Stimulated activated CD4-positive, alpha-beta T cell treated with anti-CD3 and anti-CD28 coated beads, Interleukin-4, amount 100 ng/mL, for 48 hours (primary cell): Measurements from ENCODE around the gene TRERF1.
"Not testable (repeated sequence)": the region's sequence is repeated elsewhere in the genome, so short reads cannot be mapped to it uniquely, and the experiment has no call there.

Experiments used
- DNase-seq, 2 donors: peaks; one replicate each; pipeline ENCODE4 v3.0.0-alpha.2; 2020; ENCODE audit warnings: low read depth in 2 of 2

Gene TRERF1

DNA sequence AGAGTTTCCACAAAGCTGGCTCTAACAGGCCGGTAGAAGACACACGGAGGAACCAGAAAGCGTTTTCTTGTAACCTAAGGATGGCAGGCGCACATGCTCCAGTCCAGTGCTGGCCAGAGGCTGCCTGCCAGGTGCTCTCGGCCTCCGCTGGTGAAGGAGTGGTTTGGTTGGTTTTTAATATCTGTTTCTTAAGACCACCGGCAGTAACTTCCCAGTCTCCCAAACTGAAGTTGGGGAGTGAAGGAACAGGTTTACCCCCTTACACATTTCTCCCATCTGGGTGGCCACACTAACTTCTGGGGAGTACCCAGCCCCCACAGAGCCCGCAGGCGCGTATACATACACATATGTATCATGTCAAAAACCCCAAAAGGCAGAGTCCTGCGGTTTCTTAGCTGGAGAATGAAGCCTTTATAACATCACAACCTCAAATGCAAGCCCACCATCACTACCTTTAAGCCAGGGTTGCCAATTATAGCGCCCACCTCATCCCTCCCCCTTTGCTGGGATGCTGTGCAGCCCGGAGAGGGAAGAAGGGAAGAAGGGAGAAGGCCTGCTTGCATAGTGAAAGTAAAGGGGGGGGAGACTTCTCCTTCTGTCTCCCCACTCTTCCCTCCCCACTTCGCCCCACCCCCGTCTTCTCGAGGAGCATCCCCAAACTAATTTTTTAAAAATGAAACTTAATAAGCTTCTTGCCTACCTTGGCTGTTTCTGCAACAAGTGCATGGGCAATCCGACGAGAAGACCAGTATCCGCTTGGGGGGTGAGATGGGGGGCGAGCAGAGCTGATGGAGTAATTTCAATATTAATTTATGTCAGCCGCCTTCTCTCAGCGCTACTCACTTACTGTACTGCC is 1.0 kb downstream of the TRERF1 start:
- DNase-seq: peak in 1 of 2 donors; percentile 18

DNA sequence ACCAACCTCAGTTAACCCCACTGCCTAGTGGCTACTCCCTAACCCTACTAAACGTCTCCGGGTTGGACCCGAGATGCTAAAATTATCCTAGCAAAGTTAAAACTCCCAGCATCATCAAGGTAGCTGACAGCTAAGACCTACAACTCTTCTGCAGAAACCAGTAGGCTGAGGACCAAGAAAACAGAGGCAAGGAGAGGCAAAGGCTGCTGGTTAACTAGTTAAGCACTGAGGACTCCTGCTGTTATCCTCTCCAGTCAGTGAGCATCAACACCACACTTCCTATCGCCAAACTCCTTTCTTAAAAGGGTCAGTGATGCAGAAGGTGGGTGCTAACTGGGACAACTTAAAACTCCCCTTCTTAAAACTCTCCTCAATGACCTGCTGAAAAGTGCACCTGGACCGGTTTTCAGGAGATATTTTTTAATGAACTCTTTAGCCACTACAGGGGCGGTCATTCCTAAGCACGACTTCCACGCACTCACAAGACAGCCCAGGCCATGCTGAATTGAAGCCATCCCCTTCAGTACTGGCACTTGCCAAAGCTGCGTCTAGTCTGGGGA is 1.7 kb downstream of the TRERF1 start:
- no peak for DNase-seq

DNA sequence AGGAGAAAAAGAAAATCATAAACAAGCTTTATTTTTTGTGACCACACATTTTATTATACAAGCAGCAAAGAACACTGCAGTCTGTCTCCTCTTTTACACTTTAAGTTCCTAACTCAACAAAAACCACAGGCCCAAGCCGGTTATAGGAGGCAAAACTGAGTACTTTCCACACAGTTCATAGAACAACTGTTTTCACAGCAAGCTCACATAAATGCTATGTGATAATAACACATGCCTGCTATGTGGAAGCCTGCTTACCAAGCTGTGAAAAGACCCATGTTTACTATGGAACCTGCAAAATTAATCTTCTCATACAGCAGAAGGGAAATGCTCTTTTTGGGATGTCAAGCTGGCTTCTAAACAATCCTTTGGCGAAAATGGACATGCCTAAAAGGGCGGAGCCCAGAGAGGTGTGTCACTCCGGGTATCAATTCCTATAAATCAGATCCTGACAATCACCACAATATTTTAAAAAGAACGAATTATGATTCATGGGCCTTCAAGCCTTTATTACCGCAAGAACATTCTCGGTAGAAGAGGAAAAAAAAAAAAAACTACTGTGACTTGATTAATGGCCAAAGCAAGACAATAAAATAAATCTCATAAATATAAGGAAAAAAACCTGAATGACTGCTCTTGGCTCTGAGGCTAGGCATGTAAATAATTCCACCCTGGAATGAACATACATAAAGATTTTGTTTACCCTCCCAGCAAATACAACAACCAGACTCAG is 2.6 kb downstream of the TRERF1 start:
- DNase-seq: no peak

DNA sequence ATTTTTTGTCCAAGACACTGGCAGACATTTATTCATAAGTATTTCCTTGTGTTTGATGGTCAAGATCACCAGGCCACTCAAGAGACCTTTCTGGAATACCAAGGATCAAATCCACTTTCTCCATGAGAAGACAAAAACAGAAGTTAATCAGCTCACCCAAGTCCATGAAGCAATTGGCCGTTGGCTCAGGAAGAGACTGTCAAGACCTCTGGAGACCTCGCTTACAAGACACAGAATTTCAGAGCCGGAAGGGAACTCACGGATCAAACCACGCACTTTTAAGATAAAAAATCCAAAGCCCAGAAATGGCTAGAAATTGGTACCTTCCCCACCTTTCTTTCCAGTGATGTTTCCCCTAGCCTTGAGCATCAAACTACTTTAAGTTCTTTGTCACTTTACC is 3.3 kb downstream of the TRERF1 start:
- DNase-seq: no peak

DNA sequence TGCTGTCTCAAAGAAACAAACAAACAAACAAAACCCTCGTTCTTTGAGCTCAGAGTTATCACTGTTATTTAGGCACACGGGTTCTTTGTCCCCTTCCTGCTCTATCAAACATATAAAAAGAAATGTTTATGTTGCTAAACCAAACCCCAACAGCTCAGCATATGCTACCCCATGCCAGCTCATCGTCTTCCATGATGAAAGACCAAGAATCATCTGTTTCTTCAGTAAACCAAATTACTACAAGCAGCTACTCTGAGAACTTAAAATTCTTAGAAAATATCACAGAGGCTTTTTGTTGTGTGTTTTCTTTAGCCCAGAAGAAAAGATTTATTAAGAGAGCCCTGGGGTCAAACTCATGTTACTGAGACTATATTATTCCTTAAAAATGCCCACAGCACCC is 4.7 kb downstream of the TRERF1 start:
- no peak for DNase-seq

DNA sequence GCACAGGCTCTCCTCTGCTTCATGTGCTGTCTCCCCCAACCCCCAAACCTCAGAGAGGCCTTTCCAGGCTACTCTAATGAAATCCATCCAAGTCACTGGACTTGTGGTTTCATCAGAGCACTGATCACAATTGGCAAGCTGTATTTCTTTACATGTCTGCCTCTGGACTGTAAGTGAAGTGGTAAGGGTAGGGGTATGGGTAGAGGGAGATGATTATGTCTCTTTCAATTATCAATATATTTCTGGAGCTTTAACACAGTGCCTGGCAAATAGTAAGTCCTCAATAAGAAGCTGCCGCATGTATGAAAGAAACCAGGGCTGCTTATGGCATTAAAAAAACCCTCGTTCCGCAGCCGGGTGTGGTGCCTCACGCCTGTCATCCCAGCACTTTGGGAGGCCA is 5.4 kb downstream of the TRERF1 start:
- DNase-seq: no peak

DNA sequence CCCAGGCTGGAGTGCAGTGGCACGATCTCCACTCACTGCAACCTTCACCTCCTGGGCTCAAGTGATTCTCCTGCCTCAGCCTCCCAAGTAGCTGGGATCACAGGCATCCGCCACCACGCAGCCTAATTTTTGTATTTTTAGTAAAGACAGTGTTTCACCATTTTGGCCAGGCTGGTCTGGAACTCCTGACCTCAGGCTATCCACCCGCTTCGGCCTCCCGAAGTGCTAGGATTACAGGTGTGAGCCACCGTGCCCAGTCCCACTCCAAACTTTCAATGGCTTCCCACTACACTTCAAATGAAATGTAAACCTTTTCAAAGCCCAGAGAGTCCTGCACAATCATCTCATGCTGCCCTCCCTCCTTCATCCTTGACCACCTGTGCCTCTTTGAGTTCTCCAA is 5.8 kb downstream of the TRERF1 start:
- DNase-seq: not testable (repeated sequence)

DNA sequence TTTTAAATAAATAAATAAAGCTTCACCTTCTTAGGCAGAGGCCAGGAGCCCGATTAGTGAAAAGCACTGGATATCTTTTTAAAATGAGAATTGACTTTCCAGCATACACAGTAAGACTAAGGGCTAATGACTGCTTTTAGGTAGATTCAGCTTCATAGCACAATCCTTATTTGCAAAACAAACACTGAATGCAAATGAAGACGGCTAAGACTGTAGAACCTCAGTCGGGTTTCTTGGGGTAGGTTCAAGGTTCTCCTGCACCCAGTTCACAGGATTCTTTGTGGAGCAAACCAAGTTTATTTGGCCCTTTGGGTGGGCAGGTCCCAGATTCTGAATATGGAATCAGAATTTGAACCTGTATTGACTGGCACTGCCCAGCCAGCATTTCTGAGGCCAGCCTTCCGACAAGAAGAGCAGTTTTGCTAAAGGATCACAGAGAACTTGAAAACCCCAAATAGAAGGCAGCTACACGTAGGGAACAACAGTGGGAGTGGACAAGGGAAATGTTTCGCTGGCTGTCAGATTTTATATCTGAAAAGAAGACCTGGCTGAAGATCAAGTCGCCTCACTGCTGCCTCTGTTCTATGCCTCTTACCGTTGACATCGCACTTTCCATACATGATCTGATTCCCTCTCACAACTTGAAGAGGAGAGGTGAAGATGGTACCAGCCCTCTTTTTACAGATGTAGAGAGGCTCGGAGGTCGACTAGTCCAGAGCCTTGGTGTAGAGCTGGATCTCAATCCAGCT is 8.2 kb downstream of the TRERF1 start:
- DNase-seq: no peak

DNA sequence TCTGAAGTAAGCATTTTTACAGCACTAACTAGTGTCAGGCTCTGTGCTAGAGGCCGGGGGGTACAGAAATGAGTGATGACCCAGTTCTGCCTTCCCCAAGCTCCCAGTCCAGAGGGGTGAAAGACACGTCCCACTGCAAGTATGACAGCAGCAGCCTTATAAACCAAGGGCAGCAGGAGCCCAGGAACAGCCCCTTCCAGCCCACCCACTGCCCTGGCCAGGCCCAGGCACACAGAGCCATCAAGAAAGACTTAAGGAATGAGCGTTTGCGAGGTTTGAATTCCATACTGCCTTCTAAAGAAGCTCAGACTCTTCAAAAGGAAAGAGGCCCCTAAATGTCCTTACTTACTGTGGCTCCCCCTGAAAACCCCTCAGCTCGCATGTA is 10.0 kb downstream of the TRERF1 start:
- no peak for DNase-seq

DNA sequence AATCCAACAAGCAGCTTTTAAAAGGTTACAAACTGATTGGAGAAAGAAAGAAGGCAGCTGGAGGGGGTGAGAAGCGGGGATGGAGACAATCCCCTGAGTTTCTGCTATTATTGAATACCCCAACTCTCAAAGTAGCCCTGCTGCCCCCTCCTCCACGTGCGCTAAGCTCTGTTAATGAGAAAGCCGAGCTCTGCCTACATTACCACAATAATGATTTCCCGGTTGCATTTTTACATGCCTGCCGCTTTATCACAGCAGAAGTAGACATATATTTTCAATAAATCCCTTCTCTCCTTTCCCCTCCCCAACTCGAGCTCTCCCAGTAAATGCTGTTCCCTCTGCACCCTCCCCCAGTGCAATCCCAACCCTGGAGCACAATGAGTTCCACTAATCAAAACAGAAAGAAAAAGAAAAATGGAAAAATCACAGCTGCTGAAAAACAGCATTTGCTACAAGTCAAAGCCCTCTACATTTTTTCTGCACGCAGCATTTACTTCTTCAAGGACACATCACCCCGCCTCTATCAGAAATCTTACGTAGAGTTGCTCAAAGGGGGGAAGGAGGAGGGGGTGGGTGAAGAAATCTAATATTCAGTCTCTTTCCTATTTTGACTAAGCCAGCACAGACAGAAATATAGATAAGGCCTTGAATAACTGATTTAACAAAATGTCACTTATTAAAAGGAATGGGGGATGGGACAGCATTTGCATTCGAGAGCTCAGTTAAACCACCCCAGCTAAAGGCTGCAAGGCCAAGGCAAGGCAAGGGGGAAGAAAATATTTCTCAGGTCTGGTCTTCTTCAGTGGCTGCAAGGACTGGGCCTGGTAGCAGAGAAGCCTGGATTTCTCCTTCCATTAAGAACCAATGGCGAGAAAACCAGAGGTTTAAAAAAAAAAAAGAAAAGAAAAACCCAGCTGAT is 10.7 kb downstream of the TRERF1 start:
- DNase-seq: no peak

DNA sequence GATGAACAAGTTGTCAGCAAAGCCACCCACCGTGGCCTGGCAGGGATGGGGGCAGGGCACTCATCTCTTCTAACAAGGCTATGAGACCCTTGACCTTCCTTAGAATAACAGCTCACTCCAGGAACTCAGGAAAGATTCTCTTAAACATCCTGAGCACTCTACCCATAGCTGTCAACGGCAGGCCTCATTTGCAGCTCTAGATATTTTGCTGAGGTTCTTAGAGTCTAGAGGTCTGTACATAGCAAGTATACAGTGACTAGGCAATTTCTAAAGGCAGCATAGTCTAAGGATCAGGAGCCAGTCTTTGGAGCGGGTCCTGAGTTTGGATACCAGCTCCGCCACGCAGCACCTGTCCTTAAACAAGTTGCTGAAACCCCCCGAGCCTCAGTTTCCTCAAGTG is 11.7 kb downstream of the TRERF1 start:
- DNase-seq: no peak

DNA sequence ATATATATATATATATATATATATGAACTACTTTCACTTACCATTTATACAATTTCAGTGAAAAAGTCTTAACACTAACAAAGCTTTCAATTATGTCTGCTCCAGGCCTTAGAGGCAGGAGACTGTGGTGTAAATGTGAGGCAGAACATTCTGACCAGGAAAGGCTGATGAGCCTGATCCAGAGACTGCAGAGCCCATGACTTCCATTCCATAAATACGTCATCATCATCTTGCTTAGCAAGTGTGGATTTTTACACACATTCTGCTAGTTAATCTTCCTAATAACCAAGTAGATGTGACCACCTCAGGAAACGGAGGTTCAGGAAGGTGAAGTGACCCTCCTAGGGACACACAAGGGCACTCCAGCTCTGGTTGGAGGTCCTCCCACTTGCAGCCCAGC is 14.9 kb downstream of the TRERF1 start:
- no peak for DNase-seq

DNA sequence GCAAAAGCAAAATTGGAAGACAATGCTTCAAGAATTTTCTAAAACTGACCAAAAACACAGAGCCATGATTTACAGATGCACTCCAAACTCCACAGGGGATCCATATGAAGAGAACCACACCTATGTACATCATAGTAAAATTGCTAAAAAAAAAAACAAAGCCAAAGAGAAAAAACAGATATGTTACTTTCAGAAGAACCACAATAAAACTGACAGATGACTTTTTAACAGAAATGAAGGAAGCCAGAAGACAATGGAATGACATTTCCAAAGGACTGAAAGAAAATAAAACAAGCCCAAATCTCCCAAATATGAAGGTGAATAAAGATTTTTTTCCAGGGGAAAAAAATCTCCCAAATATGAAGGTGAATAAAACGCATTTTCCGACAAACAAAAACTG is 17.5 kb downstream of the TRERF1 start:
- DNase-seq: no peak

DNA sequence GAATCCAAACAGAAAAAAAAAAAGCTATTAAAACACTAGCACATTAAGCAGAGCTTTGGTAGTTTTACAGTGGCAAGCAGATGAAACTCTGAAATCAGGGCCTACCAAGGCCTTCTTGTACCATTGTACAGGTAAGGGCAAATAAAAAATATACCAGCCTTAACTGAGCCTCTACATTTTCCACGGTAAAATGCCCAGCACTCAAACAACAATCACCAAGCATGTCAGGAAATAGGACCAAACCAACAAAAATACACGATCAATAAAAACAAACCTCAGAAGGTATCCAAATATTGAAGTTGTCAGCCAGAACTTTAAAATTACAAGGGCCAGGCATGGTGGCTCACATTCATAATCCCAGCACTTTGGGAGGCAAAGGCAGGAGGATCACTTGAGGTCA is 18.3 kb downstream of the TRERF1 start:
- no peak for DNase-seq

DNA sequence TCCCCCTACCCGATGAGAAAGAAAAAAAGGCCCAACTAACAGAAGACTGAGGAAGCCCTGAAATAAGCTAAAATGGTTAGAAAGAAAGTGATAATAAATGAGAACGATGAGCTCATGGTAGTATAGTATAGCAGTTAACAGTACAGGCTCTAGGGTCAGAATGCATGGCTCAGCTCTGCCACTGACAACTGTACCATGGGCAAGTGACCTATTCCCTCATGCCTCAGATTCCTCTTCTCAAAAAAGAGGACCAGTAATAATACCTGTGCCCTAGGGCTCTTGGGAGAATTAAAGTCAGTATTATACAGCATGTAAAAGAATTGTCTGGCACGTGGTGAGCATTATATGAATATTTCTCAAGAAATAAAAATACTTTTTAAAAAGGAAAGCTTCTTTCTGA is 19.8 kb downstream of the TRERF1 start:
- DNase-seq: no peak

DNA sequence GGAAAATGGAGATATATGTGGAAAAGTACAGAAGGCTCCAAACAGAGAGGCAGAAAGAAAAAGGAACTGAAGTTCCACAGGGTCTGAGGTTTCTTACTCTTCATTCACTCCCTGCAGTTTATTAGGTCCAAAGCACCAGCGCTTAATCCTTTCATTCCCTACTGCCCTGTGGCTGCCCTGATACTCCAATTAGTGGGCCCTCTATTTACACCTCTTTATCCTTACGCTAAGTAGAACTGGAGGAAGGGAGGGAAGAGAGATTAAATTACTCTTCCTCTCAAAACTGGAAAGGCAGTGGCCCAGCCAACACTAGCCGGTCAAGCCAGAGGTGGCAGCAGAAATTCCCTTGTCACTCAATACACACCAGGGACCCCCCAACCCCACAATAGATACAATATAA is 20.4 kb downstream of the TRERF1 start:
- DNase-seq: no peak

DNA sequence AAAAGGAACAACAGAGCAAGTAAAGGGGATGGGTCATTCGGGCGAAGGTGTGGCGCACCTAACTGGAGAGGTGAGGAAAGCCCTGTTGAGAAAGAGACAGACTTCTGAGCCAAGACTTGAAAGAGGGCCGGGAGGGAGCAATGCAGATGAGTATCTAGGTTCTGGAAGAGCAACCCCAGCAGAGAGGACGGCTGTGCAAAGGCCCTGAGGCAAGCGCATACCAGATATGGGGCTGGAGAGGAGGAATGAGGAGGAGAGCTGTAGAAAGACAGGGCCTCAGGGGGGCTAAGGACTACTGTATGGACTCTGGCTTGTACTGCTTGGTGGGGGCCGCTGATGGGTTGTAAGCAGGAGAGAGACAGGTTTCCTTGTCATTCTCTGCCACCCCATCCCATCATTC is 21.9 kb downstream of the TRERF1 start:
- no peak for DNase-seq

DNA sequence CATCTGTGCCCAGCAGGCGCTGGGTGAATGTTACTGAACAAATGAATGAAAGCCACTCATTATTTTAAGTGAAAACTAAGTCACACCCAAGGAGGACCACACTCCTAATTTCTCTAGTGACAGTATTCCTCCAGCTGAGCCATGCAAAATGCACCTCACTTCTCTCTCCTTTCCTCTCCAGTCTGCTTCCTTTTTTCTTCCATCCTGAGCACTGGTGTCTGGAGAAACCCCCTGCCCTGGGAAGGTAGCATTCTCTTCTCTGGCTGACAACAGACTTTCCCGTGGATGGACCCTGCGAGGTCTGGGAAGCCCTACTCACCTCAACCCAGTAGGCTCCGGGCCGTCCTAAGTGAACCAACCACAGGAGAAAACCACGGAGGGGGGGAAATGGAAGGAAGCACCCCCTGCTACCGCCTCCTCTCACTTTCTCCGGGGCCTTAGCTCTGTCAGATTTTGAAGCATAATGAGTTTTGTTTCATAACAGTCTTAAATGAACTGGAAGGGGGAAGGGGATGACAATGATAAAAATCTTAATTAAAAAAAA is 22.6 kb downstream of the TRERF1 start:
- no peak for DNase-seq

DNA sequence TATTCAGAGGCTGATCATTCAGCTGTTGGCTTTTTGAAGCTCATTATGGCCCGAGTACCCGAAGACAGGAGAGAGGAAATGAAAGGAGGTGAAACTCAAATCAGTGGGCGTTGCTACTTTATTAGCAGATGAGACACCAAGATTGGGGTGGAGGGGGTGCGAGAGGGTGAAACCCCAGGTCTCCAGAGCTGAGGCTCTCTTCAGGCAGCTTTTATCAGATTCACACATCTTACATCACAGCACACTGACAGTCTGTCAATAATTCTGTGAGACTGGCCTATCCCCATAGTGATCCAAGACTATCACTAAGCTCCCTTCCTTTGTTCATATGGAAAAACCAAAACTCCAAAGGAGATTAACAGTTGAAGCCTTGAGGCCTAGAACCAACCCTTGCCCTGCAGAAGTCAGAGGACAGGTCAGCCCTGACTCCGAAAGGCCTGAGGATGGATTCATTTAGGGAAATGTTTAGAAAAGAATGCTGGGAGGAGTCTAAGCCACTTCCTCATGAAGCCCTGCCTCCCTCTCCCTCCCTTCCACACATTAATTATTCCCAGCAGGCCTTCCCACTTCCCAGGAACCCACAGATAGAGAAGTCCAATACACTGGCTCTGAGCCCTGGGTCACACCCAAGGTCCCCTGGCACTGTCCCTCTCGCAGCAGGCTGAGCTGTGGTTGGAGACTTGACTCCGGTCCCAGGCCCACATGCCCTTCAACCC is 23.2 kb downstream of the TRERF1 start:
- DNase-seq: no peak

DNA sequence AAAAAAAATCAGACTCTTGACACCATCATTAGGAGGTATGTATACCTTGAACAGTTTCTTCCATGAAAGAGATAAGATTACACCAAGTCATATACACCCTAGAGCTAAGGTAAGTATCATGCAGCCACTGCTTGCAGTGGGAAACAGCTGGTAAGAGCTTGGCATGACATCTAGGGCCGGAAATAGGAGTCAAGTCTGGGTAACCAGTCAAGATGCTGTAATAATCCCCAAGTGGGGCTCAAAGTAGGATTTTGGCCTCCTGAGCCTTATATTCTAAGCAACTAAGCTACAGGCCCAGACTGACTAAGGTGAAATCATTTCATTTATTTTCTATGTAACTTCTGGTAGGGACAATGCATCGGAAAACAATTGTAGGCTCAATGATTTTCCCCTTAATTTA is 23.9 kb downstream of the TRERF1 start:
- no peak for DNase-seq
